GM21515 (cell line): ENCODE measurements around the gene FGF2.
"Not testable (repeated sequence)": the region's sequence is repeated elsewhere in the genome, so short reads cannot be mapped to it uniquely, and the experiment has no call there.

Source experiments
- ATAC-seq: cut with Tn5 transposase; IDR thresholded peaks from one replicate; pipeline ENCODE4 v1.9.1; 2021; ENCODE audit not compliant: unreplicated experiment

FGF2 gene

DNA sequence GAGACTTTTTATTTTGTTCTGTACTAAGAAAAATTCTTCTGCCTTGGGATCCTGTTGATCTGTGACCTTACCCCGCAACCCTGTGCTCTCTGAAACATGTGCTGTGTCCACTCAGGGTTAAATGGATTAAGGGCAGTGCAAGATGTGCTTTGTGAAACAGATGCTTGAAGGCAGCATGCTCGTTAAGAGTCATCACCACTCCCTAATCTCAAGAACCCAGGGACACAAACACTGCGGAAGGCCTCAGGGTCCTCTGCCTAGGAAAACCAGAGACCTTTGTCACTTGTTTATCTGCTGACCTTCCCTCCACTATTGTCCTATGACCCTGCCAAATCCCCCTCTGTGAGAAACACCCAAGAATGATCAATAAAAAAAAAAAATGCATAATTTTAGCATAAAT lies 13.8 kb upstream of the FGF2 start:
- not testable (repeated sequence) for ATAC-seq

DNA sequence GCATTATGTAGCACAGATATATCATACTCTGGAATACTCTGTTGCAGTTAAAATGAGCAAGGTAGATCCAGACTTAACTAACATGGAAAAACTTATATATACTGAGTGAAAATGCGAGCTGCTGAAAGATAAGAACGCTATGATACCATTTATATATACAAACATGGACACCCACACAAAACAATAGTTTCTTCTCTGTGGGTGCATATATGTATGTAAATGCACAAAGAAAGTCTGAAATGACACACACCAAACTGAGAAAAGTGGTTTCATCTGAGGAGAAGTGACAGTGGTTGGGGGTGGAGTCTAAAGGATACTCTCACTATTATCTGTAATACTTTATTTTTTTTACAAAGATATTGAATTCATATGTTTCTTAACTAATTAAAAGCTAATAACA lies 12.2 kb upstream of the FGF2 start:
- ATAC-seq, result peak; percentile 97

DNA sequence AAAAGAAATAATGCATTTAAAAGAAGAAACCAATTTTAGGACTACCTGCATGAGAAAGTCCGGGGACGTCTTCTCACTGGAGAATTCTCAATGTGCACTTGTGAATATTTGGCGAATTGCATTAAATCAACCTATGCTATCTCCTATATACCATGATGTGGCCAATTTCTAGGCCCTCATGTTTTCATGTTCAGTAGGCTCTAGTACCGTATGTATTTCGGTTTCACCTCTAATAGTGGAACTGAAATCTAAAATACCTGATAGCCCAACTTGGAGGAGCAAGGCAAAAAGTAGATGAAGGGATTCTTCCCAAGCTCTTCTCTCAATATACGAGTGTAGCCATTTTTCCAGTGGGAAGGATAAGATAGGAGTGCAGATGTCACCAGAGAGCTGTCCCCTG lies 11.4 kb upstream of the FGF2 start:
- ATAC-seq, result peak; percentile 56

DNA sequence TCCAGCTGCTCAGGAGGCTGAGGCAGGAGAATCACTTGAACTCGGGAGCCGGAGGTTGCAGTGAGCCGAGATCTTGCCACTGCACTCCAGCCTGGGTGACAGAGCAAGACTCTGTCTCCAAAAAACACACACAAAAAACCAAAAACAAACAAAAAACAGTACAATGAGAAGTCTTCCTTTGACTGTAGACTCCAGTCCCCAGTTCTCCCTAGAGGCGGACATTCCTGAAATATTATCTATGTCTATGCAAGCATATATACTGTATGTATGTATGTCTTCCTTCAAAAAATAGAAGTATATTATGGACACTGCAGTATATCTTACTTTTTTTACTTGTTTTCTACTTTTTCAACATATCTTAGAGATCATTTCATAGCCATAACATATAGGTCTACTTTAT lies 10.2 kb upstream of the FGF2 start:
- ATAC-seq, result no peak

DNA sequence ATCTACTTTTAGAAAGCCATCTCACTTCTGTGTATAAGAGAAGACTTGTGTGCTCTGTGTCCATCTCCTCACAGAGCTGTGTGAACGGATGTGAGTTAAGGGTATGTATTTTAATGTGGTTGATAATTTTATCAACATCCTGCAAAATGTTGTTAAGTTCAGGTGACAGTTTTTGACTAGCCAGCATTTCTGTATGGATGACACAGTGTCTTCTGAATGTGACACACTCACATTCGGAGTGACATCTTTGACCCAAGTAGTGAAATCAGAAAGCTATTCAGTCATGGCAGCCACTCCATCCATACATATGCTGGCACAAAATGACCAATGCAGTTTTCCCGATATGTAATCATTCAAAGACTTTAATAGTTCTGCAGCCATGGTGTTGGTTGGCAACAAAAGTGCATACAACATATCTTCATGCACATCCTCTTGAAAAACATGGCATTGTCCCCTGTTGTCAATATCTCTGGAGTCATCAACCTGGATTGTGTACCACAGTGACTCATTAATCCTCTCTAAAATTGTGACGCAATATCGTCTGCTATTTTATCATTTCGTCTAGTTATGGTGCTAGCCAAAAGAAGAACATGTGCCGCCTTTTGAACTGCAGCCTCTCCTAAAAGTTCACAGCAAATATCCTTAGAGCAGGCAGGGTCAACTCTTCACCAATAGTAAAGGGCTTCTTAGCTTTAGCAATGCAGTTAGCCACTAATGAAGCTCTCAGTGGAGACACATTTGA lies 6.8 kb upstream of the FGF2 start:
- no peak for ATAC-seq

DNA sequence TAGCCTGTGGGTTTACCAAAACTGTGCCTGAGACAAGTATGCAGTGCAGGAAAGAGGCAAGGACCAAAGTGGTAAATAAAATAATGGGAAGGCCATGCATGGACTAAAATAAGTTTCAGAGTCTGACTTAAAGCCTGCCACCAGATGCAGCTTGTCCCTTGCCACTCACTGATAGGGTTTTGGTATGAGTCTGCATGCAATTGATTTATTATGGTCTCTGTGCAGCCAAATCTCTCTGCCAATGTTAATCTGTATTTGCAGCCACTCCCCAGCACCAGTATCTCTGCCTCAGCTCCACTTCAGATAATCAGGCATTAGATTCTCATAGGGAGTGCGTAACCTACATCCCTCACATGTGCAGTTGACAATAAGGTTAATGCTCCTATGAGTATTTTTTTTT lies 5.5 kb upstream of the FGF2 start:
- no peak for ATAC-seq

DNA sequence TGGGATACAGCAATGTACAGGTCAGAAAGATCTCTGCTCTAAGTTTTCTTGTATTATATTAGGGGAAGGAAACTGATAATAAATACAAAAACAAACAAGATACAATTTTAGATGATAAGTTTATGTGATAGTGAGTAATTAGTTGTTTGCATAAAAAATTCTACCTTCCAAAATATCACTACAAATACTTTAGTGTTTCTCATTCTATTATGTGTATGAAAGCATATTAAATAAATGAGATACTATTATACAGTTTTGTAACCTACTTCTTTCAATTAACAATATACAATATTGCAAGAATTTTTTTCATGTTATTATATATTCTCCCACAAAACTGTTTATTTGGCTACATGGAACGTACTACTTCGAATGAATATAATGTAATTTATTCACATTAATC lies 4.2 kb upstream of the FGF2 start:
- ATAC-seq, result no peak

DNA sequence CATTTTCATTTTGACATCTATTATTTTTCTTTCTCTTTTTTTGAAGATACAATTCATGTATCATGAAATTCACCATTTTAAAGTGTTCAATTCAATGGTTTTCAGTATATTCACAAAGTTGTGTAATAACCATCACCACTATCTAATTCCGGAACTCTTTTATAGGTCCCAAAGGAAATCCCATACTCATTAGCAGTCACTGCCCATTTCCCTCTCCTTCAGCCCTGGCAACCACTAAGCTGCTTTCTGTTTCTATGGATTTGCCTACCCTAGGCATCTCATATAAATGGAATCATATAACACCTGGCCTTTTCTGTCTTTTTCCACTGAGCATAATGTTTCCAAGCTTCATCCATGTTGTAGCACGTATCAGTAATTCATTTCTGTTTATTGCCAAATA lies 3.2 kb upstream of the FGF2 start:
- ATAC-seq, result no peak

DNA sequence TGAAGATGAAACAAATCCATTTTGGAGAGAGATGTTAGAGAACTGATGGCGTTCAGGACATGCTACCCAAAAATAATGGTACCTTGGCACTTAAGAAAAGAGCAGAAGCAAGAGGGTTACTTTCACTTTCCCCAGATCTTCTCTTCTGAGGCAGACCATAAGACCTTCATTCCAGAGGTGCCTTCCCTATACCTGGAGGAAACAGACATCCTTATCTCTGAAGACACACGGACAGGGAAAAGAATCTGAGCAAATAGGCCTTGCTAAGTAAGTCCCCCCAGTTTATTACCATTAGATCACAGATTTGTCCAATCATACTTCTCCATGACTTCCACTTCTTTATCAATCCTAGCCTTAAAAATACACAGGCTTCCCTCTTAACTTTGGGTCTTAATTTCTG lies 2.0 kb upstream of the FGF2 start:
- no peak for ATAC-seq

DNA sequence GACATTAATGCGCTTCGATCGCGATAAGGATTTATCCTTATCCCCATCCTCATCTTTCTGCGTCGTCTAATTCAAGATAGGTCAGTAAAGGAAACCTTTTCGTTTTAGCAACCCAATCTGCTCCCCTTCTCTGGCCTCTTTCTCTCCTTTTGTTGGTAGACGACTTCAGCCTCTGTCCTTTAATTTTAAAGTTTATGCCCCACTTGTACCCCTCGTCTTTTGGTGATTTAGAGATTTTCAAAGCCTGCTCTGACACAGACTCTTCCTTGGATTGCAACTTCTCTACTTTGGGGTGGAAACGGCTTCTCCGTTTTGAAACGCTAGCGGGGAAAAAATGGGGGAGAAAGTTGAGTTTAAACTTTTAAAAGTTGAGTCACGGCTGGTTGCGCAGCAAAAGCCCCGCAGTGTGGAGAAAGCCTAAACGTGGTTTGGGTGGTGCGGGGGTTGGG lies 528 bp upstream of the FGF2 start:
- no peak for ATAC-seq

DNA sequence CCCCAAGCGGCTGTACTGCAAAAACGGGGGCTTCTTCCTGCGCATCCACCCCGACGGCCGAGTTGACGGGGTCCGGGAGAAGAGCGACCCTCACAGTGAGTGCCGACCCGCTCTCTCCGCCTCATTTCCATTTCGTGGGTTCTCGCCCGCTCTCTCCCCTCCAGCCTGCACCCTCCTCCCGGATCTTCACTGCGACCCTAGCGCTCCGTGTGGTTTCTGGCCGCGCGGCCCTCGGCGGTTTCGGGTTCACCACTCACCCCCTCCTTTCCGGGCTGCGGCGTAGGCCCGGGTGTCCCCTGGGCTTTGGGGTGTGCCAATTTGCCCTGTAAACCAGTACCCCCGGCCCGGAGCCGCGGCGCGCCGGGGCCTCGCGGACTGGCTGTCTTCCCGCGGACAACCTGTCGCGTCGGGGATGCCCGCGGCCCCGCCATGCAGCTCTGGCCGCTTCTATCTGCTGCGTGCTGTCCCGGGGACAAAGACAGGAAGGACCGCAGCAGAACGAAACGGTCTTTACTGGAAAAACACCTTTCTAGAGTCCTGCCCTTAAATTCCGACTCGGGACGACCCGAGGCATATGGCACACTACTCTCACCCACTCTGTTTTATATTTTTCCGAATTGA lies 737 bp downstream of the FGF2 start:
- peak; percentile 48 for ATAC-seq

DNA sequence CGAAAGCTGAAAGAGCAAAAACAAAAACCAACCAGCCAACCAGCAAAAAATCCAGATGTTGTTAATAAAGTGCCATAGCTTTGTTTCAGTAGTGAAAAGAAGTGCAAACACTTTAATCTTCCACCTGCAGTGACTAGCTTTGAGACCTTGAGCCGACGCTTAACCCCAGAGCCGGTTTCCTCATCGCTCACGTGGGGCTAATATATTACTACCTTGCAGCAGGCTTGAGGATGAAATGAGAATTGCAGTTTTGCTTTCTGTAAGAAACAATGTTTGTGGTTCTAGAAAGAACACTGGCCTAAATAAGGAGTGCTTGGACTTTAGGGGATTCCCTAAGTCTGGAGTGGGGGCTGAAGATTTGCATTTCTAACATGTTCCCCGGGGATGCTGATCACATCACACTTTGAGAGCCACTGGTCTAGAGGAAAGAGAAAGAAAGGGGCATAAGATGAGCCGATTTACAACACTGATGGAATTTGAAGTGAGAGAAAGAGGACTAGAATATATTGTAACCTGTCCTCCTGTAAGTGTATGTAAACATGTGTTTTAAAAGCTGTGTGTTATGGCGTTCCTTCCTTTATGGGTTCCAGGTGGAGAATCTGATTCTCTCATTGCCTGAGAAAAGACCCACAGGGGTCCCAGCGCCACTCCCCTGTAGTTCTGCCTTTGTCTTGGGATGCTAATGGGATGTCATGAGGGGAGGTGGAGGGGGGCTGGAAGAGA lies 1.4 kb downstream of the FGF2 start:
- peak; percentile 90 for ATAC-seq

DNA sequence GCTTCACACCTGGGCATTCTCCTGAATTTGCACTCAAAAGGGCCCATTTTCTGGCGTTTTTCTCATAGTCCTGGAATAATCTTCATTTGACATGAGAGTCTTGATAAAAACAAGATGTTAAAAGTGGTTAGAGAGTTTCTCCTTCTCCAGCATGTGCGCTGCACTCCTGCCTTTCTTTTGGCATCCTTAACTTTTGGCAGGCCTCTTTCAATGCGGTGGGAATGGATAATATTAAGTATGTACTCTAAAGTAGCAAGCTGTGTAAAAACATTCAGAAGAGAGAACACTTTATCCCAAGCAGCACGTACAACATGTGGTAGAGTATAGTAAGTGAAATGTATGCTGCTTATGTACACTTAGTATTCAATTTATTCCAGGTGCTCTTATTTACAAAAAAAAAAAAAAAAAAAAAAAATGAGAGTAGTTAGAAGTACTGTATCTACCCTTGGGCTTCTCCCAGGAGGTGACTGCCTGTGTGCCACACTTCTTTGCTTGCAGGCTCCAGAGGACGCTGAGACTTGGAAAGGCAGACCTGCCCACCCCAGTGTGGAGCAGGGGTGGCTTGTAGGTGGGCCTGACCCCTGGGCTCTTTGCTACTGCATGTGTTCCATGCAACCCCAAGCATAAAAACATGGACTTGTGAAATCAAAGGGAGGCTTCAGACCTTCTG lies 3.9 kb downstream of the FGF2 start:
- ATAC-seq, result no peak

DNA sequence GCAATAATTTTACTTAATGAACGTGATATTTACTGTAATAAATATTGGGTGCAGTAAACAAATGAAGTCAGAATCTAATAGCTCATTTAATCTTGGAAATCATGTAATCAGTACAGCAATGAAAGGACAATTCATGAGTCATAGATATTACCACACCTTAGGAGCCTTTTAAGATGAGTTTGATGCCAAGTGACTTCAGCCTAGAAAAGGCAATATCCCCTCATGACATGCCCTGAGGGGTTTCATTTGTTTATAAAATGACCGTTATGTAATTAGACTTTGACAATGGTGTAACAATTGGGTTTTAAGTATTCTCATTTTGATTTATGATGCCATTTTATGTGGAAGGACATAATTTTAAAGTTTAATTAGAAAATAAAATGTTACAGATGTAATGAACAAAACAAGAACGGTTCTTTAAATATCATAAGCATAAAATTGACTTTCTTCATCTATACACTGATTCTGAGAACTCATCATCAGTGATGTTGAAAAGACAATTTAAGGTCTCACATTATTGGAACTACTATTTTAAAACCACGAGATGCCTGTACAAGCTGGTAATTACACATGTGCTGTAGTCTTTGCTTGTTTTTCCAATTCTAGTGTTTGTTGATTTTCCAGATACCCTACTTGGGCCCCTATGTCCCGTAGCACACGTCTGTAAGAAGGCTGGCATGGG lies 5.0 kb downstream of the FGF2 start:
- no peak for ATAC-seq

DNA sequence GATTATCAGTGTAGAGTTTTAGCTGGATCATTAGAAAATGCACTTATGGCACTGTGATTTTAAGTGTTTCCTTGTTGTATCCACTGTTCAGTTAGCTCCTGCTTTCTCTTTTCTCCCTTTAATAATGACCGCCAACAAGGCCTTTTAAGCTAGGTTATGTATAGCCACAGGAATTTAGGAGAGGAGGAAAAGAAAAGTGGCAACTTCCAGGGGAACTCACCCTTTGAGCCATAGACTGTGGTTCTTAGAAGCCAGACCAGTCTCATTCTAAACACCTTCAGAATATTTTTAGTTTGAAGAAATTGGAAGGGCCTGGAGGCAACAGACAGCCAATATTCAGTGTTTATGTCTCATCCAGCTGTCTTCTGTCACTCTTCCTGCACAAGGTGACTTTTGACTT lies 6.1 kb downstream of the FGF2 start:
- ATAC-seq, result no peak

DNA sequence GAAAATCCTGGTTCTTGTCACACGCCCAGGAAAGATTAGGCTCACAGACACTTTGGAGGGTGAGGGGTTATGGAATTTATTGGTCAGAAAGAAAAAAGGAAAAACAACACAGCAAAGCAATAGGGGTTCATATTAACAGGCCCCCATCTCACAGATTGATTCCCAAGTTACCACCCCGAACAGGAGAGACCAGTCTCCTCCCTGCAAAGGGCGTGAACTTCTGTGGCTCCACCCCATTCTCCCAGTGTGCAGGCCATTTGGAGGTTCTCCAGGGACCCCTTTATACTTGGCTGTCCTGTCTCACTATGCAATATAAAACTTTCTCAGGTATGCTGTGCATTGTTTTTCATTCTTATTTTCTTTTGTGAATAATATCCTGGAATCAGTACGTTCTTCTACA lies 7.4 kb downstream of the FGF2 start:
- ATAC-seq, result no peak

DNA sequence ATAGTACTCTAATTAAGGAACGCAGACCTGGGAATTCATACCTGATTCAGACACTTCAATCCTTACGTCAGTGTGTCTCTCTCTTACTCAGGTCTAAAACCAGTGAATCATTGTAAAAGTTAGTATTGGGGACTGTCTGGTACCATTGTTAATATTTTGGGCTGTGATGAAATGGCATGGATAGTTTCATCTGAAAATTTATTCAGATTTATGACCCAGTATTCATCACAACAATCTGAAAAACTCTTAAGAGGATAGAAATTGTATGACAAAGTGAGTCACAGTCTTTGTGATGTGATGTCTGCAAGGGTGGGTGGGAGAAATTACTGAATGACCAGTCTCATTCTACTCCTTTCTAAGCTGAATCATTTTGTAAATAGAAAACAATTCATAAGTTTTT lies 10.3 kb downstream of the FGF2 start:
- ATAC-seq, result no peak

DNA sequence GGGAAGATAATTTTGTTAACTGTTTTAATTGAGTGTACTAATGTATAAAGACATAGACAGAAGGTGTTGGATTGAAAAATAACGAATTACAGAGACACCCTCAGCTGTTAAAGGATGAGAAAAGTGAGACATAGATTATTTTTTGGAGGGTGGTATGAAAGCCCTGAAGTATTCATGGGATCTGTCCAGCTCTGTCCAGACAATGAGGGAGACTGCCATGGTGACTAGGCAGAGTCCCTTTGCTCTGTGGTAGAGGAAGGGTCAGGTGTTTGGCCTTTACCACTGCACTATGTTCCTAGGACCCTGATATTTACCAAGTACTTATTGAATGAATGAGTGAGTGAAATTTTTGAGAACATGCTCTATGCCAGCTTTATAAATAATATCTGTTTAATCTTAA lies 11.4 kb downstream of the FGF2 start:
- ATAC-seq, result no peak

DNA sequence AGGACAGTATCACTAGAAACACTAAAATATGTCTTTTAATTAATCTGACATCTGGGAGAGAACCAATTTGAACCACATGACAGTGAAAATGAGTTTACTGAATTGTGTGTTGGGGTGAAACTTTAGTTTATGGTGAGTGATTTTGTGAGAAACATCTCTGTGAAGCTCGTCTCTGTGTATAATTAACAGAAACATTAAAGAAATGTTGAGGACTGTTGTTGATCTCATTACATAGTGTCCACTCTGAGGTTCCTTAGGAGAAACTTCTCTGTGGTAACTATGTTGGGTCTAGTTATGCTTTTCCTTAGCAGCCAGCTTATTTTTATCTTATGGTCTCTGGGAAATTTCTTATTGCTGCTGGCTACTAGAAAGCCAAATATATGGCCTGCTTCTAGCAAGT lies 15.8 kb downstream of the FGF2 start:
- ATAC-seq, result no peak

DNA sequence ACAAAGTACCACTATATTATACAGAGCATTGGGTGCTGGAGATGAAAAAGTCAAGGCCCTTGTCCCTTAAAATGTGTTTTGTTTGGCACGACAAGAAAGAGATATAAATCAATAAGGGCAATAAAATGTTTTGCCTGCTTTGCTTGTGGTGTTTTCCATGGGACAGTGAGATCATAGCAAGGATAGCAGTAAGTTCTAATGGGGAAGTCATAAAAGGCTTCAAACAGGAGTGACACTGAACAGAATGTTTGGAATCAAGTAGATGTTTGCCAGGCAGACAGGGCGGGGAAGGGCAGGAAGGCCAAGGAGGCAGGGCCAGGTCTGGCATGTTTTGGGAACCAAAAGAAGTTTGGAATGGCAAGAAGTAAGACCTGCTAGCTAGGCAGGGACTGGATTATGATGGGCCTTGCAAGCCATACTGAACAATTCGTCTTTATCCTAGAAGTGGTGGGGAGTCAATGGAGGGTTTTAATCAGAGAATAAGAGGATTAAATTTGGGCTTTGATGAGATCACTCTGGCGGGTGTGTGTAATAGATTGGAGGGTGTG lies 16.4 kb downstream of the FGF2 start:
- no peak for ATAC-seq

DNA sequence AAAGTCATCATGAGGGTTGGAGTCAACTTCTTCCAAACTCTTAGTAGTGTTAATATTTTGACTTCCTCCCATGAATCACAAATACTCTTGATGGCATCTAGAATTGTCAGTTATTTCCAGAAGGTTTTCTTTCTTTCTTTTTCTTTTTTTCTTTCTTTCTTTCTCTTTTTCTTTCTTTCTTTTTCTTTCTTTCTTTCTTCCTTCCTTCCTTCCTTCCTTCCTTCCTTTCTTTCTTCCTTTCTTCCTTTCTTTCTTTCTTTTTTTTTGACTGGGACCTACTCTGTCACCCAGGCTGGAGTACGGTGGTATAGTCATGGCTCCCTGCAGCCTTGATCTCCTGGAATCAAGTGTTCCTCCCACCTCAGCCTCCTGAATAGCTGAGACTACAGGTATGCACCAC lies 17.8 kb downstream of the FGF2 start:
- ATAC-seq, result not testable (repeated sequence)
